Heart right ventricle (tissue), 16 donors: ENCODE data around the gene WDFY1. TPM values are rescaled to one million over a fixed set of nuclear protein-coding genes. Genes with fewer than 3 reads are reported as not detected.

ENCODE experiments used
- ATAC-seq, 8 donors: fragments of 200-7000 bp; cut with Tn5 transposase; one replicate each; pipeline ENCODE4 v1.9.1; 2020; ENCODE audit warnings: mild to moderate bottlenecking in 8 of 8, moderate library complexity in 8 of 8, moderate number of reproducible peaks in 1 of 8
- DNase-seq, 2 donors: peaks; one replicate each; pipeline ENCODE4 v3.0.0-alpha.2; 2020
- H3K27ac ChIP-seq, 10 donors: fragments of 200-600 bp; sonication (generic) in 2 of 10; one replicate each; pipeline versions ENCODE4 v1.5.0 to v1.8.0; 2020 to 2022; ENCODE audit warnings: mild to moderate bottlenecking in 3 of 10
- H3K27me3 ChIP-seq, 7 donors: fragments of 200-600 bp; one replicate each; pipeline ENCODE4 v1.8.0; 2021 to 2022; ENCODE audit warnings: mild to moderate bottlenecking in 2 of 7
- H3K36me3 ChIP-seq, 9 donors: fragments of 200-600 bp; sonication (generic) in 1 of 9; one replicate each; pipeline versions ENCODE4 v1.5.0 to v1.8.0; 2020 to 2022; ENCODE audit warnings: mild to moderate bottlenecking in 2 of 9
- H3K4me1 ChIP-seq, 9 donors: fragments of 200-600 bp; sonication (generic) in 1 of 9; one replicate each; pipeline versions ENCODE4 v1.5.0 to v1.8.0; 2020 to 2022; ENCODE audit warnings: mild to moderate bottlenecking in 4 of 9
- H3K4me3 ChIP-seq, 10 donors: fragments of 200-600 bp; sonication (generic) in 2 of 10; one replicate each; pipeline versions ENCODE4 v1.5.0 to v1.8.0; 2020 to 2022; ENCODE audit warnings: mild to moderate bottlenecking in 7 of 10, moderate library complexity in 2 of 10
- H3K9me3 ChIP-seq, 11 donors: fragments of 200-600 bp in 10 of 11; sonication (generic) in 2 of 11; one replicate each; pipeline versions ENCODE4 v1.5.0 to v1.8.0; 2013 to 2022; ENCODE audit warnings: mild to moderate bottlenecking in 2 of 11, control low read depth in 1 of 11, moderate library complexity in 1 of 11
- WGBS, 2 donors: extraction: QIAGEN DNeasy Blood & Tissue Kit; methylation state at CpG; one replicate each; pipeline ENCODE4 v1.1.7; 2013; ENCODE audit warnings: inconsistent platforms in 1 of 2; 5-methylcytosine and 5-hydroxymethylcytosine counted together
- intact Hi-C, 10 donors: fragments of 100-400 bp; cut with DNase I; formaldehyde crosslinking; loops; one replicate each; pipeline versions ENCODE4 v1.11.1 to v1.14.2; 2022
- polyA plus RNA-seq, 2 donors: library from polyadenylated mRNA; stranded (reverse); fragments of 200-250 nt; gene quantifications; one replicate each; pipeline ENCODE4 v1.2.3, GENCODE V29; 2013
- total RNA-seq, 10 donors: library from RNA; stranded (reverse); fragmentation: NEBNext Ultra II Directional in 3 of 10; extraction: Animal tissue kit (Norgen Biotek cat#: 25700) in 3 of 10; gene quantifications; one replicate each; pipeline versions ENCODE4 v1.2.1 to v1.2.4, GENCODE V29; 2021 to 2023
- TF ChIP-seq, protein P1 (sequence below), 9 donors: fragments of 200-600 bp; sonication (generic) in 2 of 9; IDR thresholded peaks; one replicate each; pipeline versions ENCODE4 v1.5.0 to v1.8.0; 2021 to 2022; ENCODE audit warnings: antibody characterized with exemption in 9 of 9, mild to moderate bottlenecking in 5 of 9, moderate library complexity in 1 of 9
- donor health status: Arrhythmogenic right ventricular cardiomyopathy.
- donor health status: ischemic (EF 13 %, LVEDD 7.1; RV severe dilation, severe dysfunction).
- donor health status: healthy with polysubstance abuse.
- donor health status: DM: no; HTN: yes; CAD: no.
- donor health status: DM: no; HTN: no; CAD: no.
- donor health status: ischemic (EF 25% LVEDD 6.9; RV normal size, moderate dysfunction).
- donor health status: ischemic (EF 25% LVEDD 5.7; RV mildly dilated, moderate dysfunction).
- donor health status: healthy.
- donor health status: DM: yes; HTN: yes; CAD: no.
- donor health status: Ischemic cardiomyopathy.
- donor health status: ischemic (EF 35%, LVEDD 5.7; RV mildly dilated, moderate dysfunction).
- donor health status: nonischemic (EF 11% LVEDD 7.7; RV severe dilation, severe dysfunction).
- donor health status: DM: yes; HTN: yes; CAD: no.
- donor health status: PGD.
- donor health status: ischemic (EF 29% LVEDD 5.4; RV normal size, mild dysfunction).
- donor health status: nonischemic (EF 23%, LVEDD 6.1; RV moderate dilation, normal function).

The WDFY1 gene
- total and polyA plus RNA-seq, 12 donors, result 8.1 to 25.9 (median 14.3) TPM

DNA sequence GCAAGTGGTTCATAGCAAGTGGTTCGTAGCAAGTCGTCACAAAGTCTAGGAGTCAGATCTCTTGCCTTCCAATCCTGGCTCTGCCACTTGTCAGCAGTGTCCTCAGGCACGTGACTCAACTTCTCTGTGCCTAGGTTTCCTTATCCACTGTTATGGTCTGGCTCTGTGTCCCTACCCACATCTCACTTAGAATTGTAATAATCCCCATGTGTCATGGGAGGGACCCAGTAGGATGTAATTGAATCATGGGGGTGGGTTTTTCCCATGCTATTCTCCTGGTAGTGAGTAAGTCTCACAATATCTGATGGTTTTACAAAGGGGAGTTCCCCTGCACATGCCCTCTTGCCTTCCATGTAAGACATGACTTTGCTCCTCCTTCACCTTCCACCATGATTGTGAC, 55.9 kb downstream of the WDFY1 start:
- no peaks in the 10 kb centered on the region for H3K27me3 ChIP-seq
- no peaks in the 10 kb centered on the region for H3K9me3 ChIP-seq
- ATAC-seq (no peak), DNase-seq (no peak)
- no peak overlapping the region for H3K4me3 ChIP-seq
- WGBS, 2 donors, result 95 to 99% methylated on average over 3 of the region's 3 CpGs
- intact Hi-C loops, result no loop called here
- peaks cover 0 to 6% (median 0%) of the 10 kb centered on the region in 9 donors for H3K4me1 ChIP-seq
- TF ChIP-seq, protein P1, sequence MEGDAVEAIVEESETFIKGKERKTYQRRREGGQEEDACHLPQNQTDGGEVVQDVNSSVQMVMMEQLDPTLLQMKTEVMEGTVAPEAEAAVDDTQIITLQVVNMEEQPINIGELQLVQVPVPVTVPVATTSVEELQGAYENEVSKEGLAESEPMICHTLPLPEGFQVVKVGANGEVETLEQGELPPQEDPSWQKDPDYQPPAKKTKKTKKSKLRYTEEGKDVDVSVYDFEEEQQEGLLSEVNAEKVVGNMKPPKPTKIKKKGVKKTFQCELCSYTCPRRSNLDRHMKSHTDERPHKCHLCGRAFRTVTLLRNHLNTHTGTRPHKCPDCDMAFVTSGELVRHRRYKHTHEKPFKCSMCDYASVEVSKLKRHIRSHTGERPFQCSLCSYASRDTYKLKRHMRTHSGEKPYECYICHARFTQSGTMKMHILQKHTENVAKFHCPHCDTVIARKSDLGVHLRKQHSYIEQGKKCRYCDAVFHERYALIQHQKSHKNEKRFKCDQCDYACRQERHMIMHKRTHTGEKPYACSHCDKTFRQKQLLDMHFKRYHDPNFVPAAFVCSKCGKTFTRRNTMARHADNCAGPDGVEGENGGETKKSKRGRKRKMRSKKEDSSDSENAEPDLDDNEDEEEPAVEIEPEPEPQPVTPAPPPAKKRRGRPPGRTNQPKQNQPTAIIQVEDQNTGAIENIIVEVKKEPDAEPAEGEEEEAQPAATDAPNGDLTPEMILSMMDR (IDR thresholded peaks at IDR 0.05), result no peak
- no peak overlapping the region for H3K27ac ChIP-seq
- H3K36me3 ChIP-seq, result peaks cover 0 to 100% (median 37%) of the 10 kb centered on the region in 9 donors

DNA sequence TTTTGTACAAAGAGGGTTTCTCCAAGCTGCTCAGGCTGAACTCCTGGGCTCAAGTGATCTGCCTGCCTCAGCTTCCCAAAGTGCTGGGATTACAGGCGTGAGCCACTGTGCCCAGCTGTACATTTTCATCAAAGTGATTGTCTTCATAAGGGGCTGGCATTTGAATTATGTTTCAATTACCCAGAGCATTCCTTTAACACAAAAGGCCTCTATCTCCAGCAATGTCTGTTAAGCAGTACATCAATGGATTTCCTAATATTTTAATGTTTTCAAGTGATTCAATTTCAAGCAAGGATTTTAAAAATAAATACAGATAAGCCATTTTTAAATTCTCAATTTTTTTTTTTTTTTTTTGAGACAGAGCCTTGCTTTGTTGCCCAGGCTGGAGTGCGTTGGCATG, 56.9 kb downstream of the WDFY1 start:
- TF ChIP-seq, protein P1 (IDR thresholded peaks at IDR 0.05), result no peak
- 96 to 100% methylated on average over 2 of the region's 2 CpGs for WGBS, 2 donors
- no peaks in the 10 kb centered on the region for H3K27me3 ChIP-seq
- intact Hi-C loops, result no loop called here
- H3K27ac ChIP-seq, result no peak overlapping the region
- H3K4me1 ChIP-seq, result peaks cover 0 to 6% (median 0%) of the 10 kb centered on the region in 9 donors
- H3K36me3 ChIP-seq, result peaks cover 0 to 100% (median 39%) of the 10 kb centered on the region in 9 donors
- ATAC-seq, result no peak
- no peaks in the 10 kb centered on the region for H3K9me3 ChIP-seq
- DNase-seq, result no peak
- H3K4me3 ChIP-seq, result no peak overlapping the region

DNA sequence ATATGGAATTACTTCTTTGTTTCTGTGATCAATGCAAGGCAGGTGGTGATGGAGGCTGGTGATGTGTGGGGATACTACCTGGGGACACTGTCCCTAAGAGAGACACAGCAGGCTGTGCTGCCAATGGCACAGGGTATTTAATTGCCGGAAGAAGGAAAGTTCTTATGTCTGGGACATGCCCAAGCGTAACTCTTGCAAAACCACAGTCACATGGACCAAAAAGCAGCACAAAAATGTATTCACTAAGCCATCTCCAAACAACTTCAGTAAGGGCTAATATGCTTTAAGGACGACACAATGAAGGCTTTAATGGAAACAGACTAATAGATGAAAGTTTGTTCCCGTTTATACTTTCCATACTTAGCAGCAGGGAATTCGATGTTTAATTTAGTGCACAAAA, 58.0 kb downstream of the WDFY1 start:
- Histone ChIP-seq H3K9me3 (no peaks in the 10 kb centered on the region), H3K27ac (no peak overlapping the region), H3K4me3 (no peak overlapping the region), H3K27me3 (no peaks in the 10 kb centered on the region), H3K4me1 (peaks cover 0 to 6% (median 0%) of the 10 kb centered on the region in 9 donors), H3K36me3 (peaks cover 0 to 100% (median 42%) of the 10 kb centered on the region in 9 donors)
- intact Hi-C loops, result no loop called here
- no peak for ATAC-seq
- WGBS, 2 donors, result 90 to 94% methylated on average over 5 of the region's 5 CpGs
- TF ChIP-seq, protein P1 (IDR thresholded peaks at IDR 0.05), result no peak
- no peak for DNase-seq

DNA sequence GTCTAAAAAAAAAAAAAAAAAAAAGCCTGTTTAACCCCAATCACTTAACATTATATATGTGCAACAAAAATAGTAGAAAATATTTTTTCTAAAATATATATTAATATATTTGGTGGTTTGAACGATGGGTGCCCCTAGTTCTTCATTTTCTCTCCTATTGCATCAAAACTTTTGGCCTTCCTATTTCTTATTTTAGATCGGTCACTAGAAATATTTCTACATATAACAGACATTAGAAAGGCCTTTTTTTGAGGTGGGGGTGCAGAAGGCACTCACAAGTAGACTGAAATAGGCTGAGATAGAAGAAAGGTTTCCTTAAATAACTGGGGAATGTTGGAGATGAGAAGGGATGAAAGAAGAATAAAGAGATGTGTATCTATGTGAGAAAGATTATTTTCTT, 58.4 kb downstream of the WDFY1 start:
- peaks cover 0 to 6% (median 0%) of the 10 kb centered on the region in 9 donors for H3K4me1 ChIP-seq
- no peak overlapping the region for H3K27ac ChIP-seq
- H3K4me3 ChIP-seq, result no peak overlapping the region
- TF ChIP-seq, protein P1 (IDR thresholded peaks at IDR 0.05), result no peak
- 0 to 55% methylated on average over 2 of the region's 2 CpGs for WGBS, 2 donors
- intact Hi-C loops, result no loop called here
- ATAC-seq (no peak), DNase-seq (no peak)
- H3K36me3 ChIP-seq, result peaks cover 0 to 100% (median 45%) of the 10 kb centered on the region in 9 donors
- H3K27me3 ChIP-seq, result no peaks in the 10 kb centered on the region
- H3K9me3 ChIP-seq, result no peaks in the 10 kb centered on the region
